Activated CD4-positive, alpha-beta T cell treated with anti-CD3 and anti-CD28 coated beads, Interleukin-2, amount 50 U/mL, for 24 hours (primary cell): ENCODE data around the gene LGI2.
"Not testable (repeated sequence)": the region's sequence is repeated elsewhere in the genome, so short reads cannot be mapped to it uniquely, and the experiment has no call there.

Source experiments
- DNase-seq, 2 donors: peaks; one replicate each; pipeline ENCODE4 v3.0.0-alpha.2; 2020; ENCODE audit warnings: low read depth in 1 of 2, low spot score in 1 of 2

Gene LGI2

DNA sequence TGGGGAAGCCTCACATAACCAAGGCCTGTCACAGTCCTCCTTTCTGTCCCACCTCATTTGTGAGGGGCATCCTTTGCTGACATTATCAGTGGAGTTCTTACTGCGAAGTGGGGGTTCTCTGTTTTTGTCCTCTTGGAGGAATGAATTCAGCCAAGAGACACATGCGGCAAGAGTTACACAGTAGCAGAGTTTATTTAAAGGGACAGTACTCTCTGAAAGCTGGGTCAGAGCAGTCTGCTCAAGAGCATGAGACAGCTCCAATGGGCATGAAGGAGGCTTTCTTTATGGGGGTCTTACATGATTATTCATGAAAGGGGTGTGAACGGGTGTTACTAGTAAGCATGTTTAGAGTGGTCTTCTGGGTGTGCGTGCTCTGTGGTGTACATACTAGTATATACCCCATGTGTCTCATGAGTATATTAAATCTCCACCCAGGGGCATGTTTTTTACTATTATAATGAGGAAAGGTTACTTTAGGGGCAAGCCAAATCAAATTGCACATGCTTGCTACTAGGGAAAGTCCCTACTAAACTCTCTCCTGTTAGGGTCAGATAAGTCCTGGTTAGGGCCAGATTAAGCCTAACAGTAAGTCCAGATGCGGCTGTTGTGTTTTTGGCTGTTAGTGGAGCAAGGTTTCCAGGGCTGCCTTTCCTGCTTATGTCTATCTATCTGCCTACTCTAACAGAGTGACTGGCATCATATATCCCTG lies 19.8 kb upstream of the LGI2 start:
- no peak for DNase-seq

DNA sequence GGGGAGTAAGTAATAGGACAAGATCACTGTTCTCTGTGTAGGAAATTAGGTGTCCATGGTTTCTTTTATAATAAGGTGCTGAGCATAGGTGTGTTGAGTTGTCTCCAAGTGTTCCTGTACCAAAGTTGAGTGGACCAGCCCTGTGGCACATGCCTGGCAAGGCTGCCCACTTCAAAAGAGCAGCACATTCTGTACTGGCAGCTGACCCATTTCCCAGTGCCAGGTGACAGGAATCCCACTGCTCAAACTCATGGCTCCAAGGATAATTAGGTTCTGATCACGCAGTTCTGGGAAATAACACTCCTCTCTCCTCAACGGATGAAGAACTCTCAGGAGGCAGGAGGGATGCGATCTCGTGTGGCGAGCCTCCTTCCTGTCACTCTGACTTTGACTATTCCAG lies 12.8 kb upstream of the LGI2 start:
- DNase-seq, result no peak

DNA sequence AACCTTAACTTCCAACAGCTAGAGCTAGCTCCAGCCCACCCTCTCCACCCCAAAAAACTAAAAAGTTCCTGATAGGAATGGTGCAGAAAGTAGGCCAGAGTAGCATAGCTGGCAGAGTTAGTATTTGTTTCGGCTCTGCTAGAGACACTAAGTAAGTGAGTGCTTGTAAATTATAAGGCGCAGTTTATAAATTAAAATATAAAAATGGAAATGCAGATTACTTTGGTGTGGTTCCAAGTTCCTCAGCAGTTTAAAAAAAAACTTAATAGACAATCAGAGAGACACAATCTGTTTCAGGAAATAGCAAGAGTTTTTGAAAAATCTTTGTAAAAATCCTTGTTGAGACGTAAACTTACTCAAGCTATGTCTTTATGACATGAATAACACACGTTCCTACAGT lies 2.8 kb upstream of the LGI2 start:
- no peak for DNase-seq

GRCh38 chr4:25032126-25032525 lies 1.4 kb upstream of the LGI2 start:
- no peak for DNase-seq

- no peak for DNase-seq
Measured at GRCh38 chr4:25031077-25031621, 403 bp upstream of the LGI2 start.

DNA sequence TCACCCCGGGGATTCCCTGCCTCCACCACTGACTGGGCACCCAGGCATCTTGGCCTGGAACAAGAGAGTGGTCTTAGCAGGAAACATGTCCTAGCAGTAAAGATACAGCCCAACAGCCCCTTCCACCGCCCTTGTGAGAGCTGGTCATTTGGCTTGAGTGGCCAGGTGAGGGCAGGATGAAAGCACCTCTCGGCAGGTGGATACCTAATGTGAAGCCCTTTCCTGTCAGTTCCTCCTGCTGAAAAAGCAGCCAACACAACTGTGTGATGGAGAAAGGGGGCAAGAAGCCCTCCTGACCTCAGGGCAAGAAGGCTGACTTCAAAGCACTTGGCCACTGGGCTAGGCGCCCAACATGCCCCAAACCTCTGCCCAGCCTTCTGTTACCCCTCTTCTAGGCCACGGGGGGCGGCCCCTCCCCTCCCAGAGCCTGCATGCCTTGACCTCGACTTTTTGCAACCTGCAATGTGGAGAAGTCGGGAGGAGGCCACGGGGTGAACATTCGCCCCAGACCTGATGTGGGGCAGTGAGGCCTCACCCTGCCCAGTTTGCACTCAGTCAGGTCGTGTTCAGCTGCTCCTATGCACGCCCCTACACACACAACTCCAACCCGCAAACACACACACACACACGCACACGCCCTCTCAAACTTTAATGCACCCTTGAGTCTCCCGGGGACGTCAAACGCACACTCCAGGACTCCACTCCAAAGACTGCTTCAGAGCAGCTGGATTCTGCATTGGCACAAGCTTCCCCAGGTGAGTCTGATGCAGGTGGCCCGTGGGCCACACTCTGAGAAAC lies 1.1 kb downstream of the LGI2 start:
- no peak for DNase-seq

- DNase-seq, result no peak
Measured at GRCh38 chr4:25028851-25029250, 1.9 kb downstream of the LGI2 start.

DNA sequence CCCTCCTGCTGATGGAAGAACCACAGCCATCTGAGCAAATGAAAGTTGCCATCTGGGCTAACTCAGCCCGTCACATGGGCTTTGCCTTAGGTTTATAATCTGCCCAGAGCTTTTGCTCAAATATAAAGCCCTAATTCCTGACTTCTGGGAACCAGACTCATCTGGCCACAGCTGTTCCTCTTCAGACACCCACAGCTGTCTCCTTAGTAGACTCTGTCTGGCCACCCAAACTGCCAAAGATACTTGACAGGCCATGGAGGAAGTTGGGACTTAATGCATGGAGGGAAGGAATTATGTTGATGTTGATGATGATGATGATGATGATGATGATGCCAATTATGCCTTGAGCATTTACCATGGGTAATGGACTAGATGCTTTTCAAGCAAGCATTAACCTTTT lies 8.0 kb downstream of the LGI2 start:
- no peak for DNase-seq

- no peak for DNase-seq
Measured at GRCh38 chr4:25021216-25021615, 9.5 kb downstream of the LGI2 start.

GRCh38 chr4:25020236-25020635 lies 10.5 kb downstream of the LGI2 start:
- no peak for DNase-seq

- DNase-seq, result no peak
Measured at GRCh38 chr4:25019501-25019900, 11.2 kb downstream of the LGI2 start.

DNA sequence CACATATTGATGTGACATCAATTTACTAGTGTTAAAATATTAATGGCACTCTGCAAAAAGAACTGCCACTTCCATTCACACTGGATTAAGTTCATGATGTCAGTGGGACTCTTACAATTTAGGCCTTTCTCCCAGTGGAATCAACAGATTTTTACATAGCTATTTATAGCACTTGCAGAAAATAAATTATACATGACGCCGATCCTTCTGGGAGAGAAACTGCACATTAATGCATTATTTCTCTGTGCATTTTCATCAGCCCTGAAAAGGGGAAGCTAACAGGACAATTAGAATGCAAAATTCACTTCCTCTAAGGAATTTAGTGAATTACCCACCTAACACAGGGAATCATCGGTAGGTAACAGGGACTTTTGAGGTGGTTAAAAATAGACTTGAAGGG lies 15.7 kb downstream of the LGI2 start:
- DNase-seq, result no peak

- not testable (repeated sequence) for DNase-seq
Measured at GRCh38 chr4:25014662-25014983, 16.1 kb downstream of the LGI2 start.

GRCh38 chr4:25013756-25014661 lies 16.7 kb downstream of the LGI2 start:
- no peak for DNase-seq

DNA sequence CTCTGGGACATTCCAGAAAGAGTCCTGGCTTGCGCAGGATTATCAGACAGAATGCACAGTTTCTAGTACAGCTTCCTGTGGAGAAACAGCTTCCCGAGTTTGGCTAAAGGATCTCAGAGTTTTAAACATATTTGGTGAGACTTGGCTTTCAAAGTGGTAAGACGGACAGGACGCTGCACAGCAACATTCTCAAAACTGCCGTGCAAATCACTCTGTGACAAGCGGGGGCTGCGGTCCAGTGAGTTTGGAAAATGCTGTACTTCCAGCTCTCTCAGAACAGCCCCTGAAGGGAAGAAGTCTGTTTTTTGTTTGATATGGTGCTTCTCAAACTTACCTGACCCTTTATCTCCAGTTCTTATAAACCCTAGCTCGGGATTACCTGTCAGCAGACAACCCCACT lies 18.1 kb downstream of the LGI2 start:
- no peak for DNase-seq

- DNase-seq, result no peak
Measured at GRCh38 chr4:25011135-25011866, 19.4 kb downstream of the LGI2 start.

DNA sequence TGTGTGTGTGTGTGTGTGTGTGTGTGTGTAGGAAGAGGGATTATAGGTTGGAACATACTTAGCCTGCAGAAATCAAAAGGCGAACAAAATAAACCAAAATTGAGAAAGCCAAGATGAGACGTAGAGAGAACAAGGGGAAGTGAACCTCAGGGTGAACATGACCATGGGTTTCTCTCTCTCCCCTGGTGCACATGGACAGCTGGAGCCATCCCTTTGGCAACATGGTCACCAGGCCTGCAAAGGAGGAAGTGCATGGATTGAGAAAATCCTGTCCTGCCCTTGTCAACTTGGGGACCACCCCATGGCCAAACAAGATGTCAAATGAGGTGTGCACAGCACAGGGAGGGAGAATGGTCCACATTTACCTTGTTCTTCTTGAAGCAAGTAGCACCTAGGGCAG lies 23.1 kb downstream of the LGI2 start:
- no peak for DNase-seq

DNA sequence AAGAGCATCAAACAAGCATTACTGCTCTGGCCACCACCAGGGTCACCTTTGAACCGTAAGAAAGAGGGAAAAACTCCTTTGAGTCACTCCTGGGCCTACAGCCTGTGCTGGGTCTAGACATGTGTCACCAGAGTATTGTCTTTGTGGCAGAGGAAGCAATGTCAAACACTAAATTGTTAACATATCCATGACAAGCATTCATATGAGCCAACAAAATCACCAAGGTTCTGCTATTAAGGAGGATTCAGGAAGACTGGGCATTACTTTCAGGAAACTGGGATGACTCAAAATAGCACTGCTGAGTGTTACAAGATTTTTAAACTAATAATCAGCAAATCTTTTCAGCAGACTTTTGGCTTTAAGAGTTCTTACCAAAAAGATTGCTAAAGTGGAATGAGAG lies 28.1 kb downstream of the LGI2 start:
- no peak for DNase-seq

- no peak for DNase-seq
Measured at GRCh38 chr4:25001509-25001908, 29.2 kb downstream of the LGI2 start.

- no peak for DNase-seq
Measured at GRCh38 chr4:25000639-25001038, 30.1 kb downstream of the LGI2 start.
